ENCODE measurements around the gene SLC16A8. TPM values are rescaled to one million over a fixed set of nuclear protein-coding genes. Genes with fewer than 3 reads are reported as not detected.

Gene SLC16A8
- total RNA-seq, 4 donors from 2014 or later: not detected

DNA sequence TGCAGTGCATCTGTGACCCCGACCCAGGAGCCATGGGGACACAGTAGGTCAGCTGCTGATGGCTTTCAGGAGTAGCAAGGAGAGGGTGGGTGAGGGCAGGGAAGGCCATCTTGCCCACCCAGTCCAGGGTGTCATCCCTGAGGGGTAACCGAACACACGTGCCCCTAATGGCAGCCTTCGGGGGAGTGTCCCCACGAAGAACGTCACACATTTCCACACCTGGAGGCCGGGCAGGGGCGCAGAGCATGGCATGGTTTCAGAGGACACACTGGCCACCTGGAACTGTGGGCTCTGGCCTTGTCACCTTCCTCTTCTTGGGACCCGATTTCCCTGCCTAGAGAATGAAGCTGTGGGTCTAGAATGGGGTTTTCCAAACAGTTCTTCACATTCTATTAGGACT is 45.9 kb upstream of the SLC16A8 start:
- Histone ChIP-seq H3K4me1 (peaks cover 0 to 17% (median 9%) of the 10 kb centered on the region in 3 donors), H3K27ac (no peak overlapping the region), H3K36me3 (peaks cover 4 to 87% (median 5%) of the 10 kb centered on the region in 3 donors), H3K9me3 (no peaks in the 10 kb centered on the region), H3K27me3 (no peaks in the 10 kb centered on the region), H3K4me3 (no peak overlapping the region)
- TF ChIP-seq CTCF (IDR thresholded peaks at IDR 0.05): no peak
- no peak for TF ChIP-seq POLR2A (IDR thresholded peaks at IDR 0.05)
- DNase-seq: no peak
- intact Hi-C loops (cut with DNase I): no loop called here
- WGBS, 2 donors: 84% methylated on average over 9 of the region's 9 CpGs; no CpG with 5 or more reads in 1 of the 2 donors

DNA sequence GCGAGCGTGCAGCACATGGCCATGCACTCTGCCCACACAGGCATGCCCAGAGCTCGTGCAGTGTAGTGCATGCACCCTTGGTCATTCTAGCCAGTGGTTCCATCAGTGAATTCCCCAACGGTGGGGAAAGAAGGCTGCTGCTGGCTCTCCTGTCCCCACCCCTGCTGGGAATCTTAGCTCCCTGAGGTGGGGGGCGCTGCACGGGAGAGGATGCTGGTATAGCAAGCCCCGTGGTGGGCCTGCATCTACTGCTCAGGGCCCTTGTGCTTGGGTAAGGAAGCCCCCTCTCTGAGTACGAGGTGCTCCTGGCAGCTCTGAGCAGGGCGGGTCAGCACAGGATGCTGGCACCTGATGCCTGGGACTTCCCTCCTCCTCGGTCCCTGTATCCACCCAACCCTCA is 45.0 kb upstream of the SLC16A8 start:
- no peak overlapping the region for H3K4me3 ChIP-seq
- H3K36me3 ChIP-seq: peaks cover 4 to 78% (median 5%) of the 10 kb centered on the region in 3 donors
- intact Hi-C loops (cut with DNase I): no loop called here
- 70 to 83% methylated on average over 6 to 9 of the region's 10 CpGs for WGBS, 2 donors
- H3K27ac ChIP-seq: no peak overlapping the region
- H3K4me1 ChIP-seq: peaks cover 4 to 26% (median 9%) of the 10 kb centered on the region in 3 donors
- no peaks in the 10 kb centered on the region for H3K27me3 ChIP-seq
- TF ChIP-seq CTCF (IDR thresholded peaks at IDR 0.05): no peak
- no peak for DNase-seq
- no peaks in the 10 kb centered on the region for H3K9me3 ChIP-seq

DNA sequence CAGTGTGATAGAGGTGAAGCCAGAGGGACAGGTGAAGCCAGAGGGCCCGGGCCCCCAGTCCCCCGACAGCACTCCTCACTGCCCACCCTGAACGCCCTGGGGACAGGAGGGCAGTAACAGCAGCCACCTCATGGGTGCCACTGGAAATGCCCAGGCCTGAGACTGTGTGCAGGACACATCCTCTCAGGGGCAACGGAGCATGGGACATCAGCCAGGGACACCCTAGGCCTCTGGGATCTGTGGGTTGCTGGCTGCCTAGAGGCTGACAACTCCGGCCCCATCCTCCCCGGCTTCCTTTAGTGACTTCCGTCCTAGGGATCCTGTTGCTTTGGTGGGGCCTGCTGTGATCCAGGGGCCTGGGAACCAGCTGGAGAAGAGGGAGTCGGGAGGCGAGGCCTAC is 43.9 kb upstream of the SLC16A8 start:
- WGBS, 2 donors: 86% methylated on average over 6 of the region's 9 CpGs; no CpG with 5 or more reads in 1 of the 2 donors
- no peak for DNase-seq
- intact Hi-C loops (cut with DNase I): no loop called here
- H3K27ac ChIP-seq: no peak overlapping the region
- no peak overlapping the region for H3K4me3 ChIP-seq
- no peaks in the 10 kb centered on the region for H3K9me3 ChIP-seq
- peaks cover 7 to 31% (median 9%) of the 10 kb centered on the region in 3 donors for H3K4me1 ChIP-seq
- no peaks in the 10 kb centered on the region for H3K27me3 ChIP-seq
- TF ChIP-seq POLR2A (IDR thresholded peaks at IDR 0.05) (no peak), CTCF (IDR thresholded peaks at IDR 0.05) (no peak)
- peaks cover 4 to 67% (median 5%) of the 10 kb centered on the region in 3 donors for H3K36me3 ChIP-seq

DNA sequence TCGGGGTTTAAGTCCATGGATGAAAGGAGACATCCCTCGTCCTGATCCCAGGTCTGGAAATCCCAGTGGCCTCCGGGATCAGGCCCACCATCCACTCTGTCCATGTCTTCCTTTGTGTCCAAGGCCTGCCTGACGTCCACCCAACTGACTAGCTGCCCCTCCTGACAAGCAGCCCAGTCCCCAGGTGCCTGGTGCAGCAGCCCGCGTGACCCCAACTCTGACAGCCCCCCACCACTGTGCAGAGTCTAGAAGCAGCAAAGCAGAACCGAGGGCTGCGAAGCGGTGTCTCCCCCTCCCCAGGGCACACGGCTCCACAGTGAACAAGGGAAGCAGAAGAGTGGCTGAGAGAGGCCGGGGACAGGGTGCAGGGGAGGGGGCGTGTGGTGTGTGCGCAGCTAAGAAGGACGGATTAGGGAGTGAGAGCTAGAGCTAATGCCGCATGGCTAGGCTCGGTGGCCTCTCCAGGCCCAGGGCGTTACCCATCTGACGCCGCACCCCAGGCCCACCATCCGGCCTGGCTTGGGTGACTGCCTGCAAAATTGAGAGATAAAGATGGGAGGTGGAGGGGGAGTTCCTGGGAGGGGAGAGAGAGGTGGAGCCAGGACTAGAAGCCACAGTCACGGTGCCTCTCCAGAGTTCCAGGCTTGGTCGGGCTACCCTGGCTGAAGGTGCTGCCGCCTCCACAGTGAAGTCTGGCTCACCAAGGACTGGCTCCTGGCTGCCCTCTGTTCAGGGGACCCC is 43.1 kb upstream of the SLC16A8 start:
- Histone ChIP-seq H3K4me1 (peaks cover 7 to 34% (median 9%) of the 10 kb centered on the region in 3 donors), H3K36me3 (peaks cover 0 to 59% (median 4%) of the 10 kb centered on the region in 3 donors), H3K27me3 (no peaks in the 10 kb centered on the region), H3K9me3 (no peaks in the 10 kb centered on the region), H3K27ac (no peak overlapping the region), H3K4me3 (no peak overlapping the region)
- DNase-seq: no peak
- TF ChIP-seq POLR2A (IDR thresholded peaks at IDR 0.05) (no peak), CTCF (IDR thresholded peaks at IDR 0.05) (no peak)
- intact Hi-C loops (cut with DNase I): no loop called here
- 94 to 95% methylated on average over 16 to 17 of the region's 23 CpGs for WGBS, 2 donors

DNA sequence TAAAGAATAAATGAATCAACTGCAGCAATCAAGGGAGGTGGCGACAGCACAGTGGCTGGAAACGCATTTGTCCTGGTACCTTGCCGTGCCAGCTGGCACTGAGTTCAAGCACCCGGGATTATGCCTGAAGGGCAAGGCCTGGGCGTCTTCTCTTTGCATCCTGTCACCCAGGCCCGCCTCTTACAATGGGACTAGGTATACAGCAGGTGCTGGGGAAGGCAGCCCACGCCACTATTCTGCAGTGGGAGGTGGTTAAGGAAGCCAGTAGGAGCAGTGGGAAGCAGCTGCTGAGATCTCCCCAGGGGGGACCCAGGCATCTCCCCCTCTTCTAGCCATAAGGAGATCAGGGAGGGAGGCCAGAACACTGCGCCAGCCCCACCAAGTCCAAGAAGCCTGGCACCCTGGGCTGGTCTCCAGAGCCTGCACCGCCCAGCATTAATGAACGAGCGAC is 41.8 kb upstream of the SLC16A8 start:
- Histone ChIP-seq H3K27ac (no peak overlapping the region), H3K9me3 (no peaks in the 10 kb centered on the region), H3K36me3 (peaks cover 0 to 49% (median 4%) of the 10 kb centered on the region in 3 donors), H3K4me1 (peaks cover 7 to 37% (median 9%) of the 10 kb centered on the region in 3 donors), H3K4me3 (no peak overlapping the region), H3K27me3 (no peaks in the 10 kb centered on the region)
- WGBS, 2 donors: 32 to 59% methylated on average over 3 to 4 of the region's 11 CpGs
- intact Hi-C loops (cut with DNase I): no loop called here
- no peak for DNase-seq
- TF ChIP-seq POLR2A (IDR thresholded peaks at IDR 0.05) (no peak), CTCF (IDR thresholded peaks at IDR 0.05) (no peak)
